PC-3 (cell line): ENCODE measurements around the gene PLCXD1.

Experiments
- CTCF ChIP-seq: fragments of 300-600 bp; sonication (generic); conservative IDR thresholded peaks from 2 replicates; pipeline ENCODE4 v1.5.1; 2017; ENCODE audit warnings: antibody characterized with exemption, low read depth, mild to moderate bottlenecking, low read length
- EZH2 ChIP-seq: fragments of 300-600 bp; sonication (generic); IDR thresholded peaks from one replicate; pipeline ENCODE4 v1.6.1; 2017; ENCODE audit warnings: antibody characterized with exemption, mild to moderate bottlenecking, low read length; ENCODE audit not compliant: unreplicated experiment
- EZH2phosphoT487 ChIP-seq: fragments of 300-600 bp; sonication (generic); IDR thresholded peaks from 2 replicates; pipeline ENCODE4 v1.6.1; 2018; ENCODE audit warnings: mild to moderate bottlenecking, antibody characterized with exemption, low read length, borderline replicate concordance

DNA sequence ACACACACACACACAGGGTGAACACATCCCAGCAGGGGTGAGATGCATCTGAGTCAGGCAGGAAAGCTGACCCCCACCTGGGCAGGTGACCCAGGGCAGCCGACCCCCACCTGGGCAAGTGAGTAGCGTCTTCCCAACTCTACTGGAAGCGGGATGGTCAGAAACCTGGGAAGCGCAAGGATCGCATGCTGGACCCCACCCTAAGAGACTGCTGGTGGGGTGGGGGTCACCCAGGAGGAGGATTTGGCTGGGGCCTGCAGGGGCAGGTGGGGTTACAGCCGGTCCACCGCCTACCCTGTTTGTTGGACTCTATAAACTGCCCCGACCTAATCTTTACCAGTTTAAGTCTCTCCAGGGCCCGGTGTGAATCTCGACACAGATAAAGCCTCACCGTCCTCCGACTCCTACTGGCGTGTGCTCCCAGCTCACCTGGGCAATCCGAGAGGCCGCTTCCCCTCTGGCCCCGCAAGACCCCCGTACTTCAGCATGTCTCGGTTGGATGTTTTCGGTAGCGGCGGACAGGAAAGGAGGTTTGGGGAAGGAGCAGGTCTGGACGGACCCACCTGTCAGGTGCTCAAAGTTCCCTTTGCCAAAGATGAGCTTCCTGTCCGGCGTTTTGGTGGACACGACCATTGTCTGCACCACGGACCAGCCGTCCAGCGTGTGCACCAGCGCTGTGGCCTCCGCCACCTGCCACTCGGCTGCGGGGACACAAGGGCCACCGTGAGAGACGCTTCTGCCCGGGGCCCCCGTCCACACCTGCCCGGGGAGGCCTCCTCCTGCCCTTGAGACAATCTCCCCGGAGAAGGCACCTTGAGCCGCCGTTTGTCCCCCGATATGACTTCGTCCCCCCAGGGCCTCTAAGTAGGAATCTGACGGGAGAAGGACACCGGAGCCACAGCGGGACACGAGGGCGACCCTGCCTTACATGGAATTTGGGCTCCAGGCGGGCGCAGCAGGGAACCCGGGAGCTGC, 35.5 kb downstream of the PLCXD1 start:
- no peak for TF ChIP-seq CTCF
- TF ChIP-seq EZH2: no peak
- no peak for TF ChIP-seq EZH2phosphoT487
